ENCODE data around the gene ALS2. TPM values are rescaled to one million over a fixed set of nuclear protein-coding genes. Genes with fewer than 3 reads are reported as not detected.

The ALS2 gene
- total and polyA plus RNA-seq, 2 of the 8 experiments (the other 6 are each of a cell fraction or from before 2014, with no cell fraction given): 12.1 to 34.5 TPM

GRCh38 chr2:201795607-201796477 is 15.1 kb upstream of the ALS2 start:
- CTCF ChIA-PET (ENCODE audit: partially characterized antibody): interaction anchor here (0.5 to 2.0 kb wide), 31 partner anchors 9 to 1439 kb away, joined by 3 to 13 read pairs (median 3); partner anchors contain the start of gene CDK15
- Histone ChIP-seq H2AFZ (ENCODE audit: low read length) (no peak overlapping the region), H2BK120ac (replicated peaks; ENCODE audit: low read depth, low read length) (no peak overlapping the region)

More at GRCh38 chr2:201795607-201796477, 15.1 kb upstream of the ALS2 start:
- Histone ChIP-seq H4K20me1 (replicated peaks in 1 of 2; ENCODE audit: control insufficient read depth in 1 of 2, insufficient read depth in 2 of 2, low read length in 2 of 2) (no peaks in the 10 kb centered on the region), H3K4ac (replicated peaks; ENCODE audit: insufficient read length, low read depth, low read length) (no peak overlapping the region), H4K8ac (ENCODE audit: extremely low read depth, insufficient read depth, low read length) (no peak overlapping the region), H3K27ac (ENCODE audit: low read depth, low read length) (no peak overlapping the region), H4K91ac (replicated peaks; ENCODE audit: insufficient read length, low read length) (no peak overlapping the region), H3K79me2 (ENCODE audit: control insufficient read depth in 1 of 2, insufficient read depth in 2 of 2, low read length in 2 of 2) (no peaks in the 10 kb centered on the region), H3K4me1 (replicated peaks in 1 of 4; ENCODE audit: control insufficient read depth in 3 of 4, insufficient read depth in 4 of 4, low read length in 3 of 4) (no peaks in the 10 kb centered on the region), H3K23ac (ENCODE audit: insufficient read length) (no peak overlapping the region), H3K36me3 (ENCODE audit: control insufficient read depth in 2 of 4, insufficient read depth in 4 of 4, low read length in 3 of 4) (no peaks in the 10 kb centered on the region), H4K5ac (ENCODE audit: insufficient read length, low read depth, low read length) (no peak overlapping the region), H2BK20ac (ENCODE audit: low read length) (no peak overlapping the region), H3K14ac (ENCODE audit: insufficient read length) (no peak overlapping the region), H2BK12ac (ENCODE audit: low read depth, low read length) (no peak overlapping the region), H2BK15ac (ENCODE audit: low read length) (no peak overlapping the region), H3K9me3 (ENCODE audit: insufficient read depth in 2 of 2, low read depth in 1 of 2, low read length in 1 of 2) (no peaks in the 10 kb centered on the region), H2BK5ac (ENCODE audit: low read depth, low read length) (no peak overlapping the region), H3K27me3 (replicated peaks in 1 of 4; ENCODE audit: control insufficient read depth in 3 of 4, extremely low read depth in 1 of 4, insufficient read depth in 3 of 4, low read length in 3 of 4) (no peaks in the 10 kb centered on the region), H3K9ac (replicated peaks in 1 of 4; ENCODE audit: extremely low read depth in 1 of 4, low read depth in 3 of 4, low read length in 3 of 4) (no peak overlapping the region), H3K79me1 (ENCODE audit: low read depth, low read length) (no peaks in the 10 kb centered on the region), H3K18ac (ENCODE audit: extremely low read depth, low read length) (no peak overlapping the region), H3K4me2 (ENCODE audit: insufficient read depth in 1 of 2, low read depth in 2 of 2, low read length in 2 of 2) (no peak overlapping the region), H3K4me3 (ENCODE audit: extremely low read depth in 1 of 4, insufficient read depth in 2 of 4, low read depth in 3 of 4, low read length in 4 of 4) (no peak overlapping the region), H3K23me2 (ENCODE audit: low read depth, low read length) (no peaks in the 10 kb centered on the region), H2AK5ac (ENCODE audit: low read depth, low read length) (no peak overlapping the region), H3K56ac (replicated peaks; ENCODE audit: insufficient read length, low read depth, low read length) (no peak overlapping the region)
- TF ChIP-seq RAD21 (IDR thresholded peaks at IDR 0.05 in 1 of 2, conservative IDR thresholded peaks at IDR 0.05 in 1 of 2; ENCODE audit: low read depth in 2 of 2, low read length in 2 of 2) (peak; percentile 94 to 96), BACH1 (IDR thresholded peaks at IDR 0.05; ENCODE audit: low read length) (no peak), HDAC2 (IDR thresholded peaks at IDR 0.05; ENCODE audit: borderline replicate concordance in 1 of 2, low read depth in 2 of 2, low read length in 2 of 2) (no peak), FOSL1 (IDR thresholded peaks at IDR 0.05; ENCODE audit: insufficient read depth, low read depth, low read length) (no peak), KDM4A (IDR thresholded peaks at IDR 0.05; ENCODE audit: low read depth, low read length, severe bottlenecking) (no peak), CTCF (IDR thresholded peaks at IDR 0.05; ENCODE audit: control extremely low read depth in 1 of 3, insufficient read depth in 1 of 3, low read depth in 1 of 3, low read length in 3 of 3) (peak; percentile 58 to 86 (median 85))
- POLR2A ChIA-PET (ENCODE audit: partially characterized antibody): no interaction called here
- DNase-seq (ENCODE audit: low read depth in 1 of 2, low spot score in 2 of 2): no peak
- 32% methylated on average over 5 of the region's 5 CpGs; no CpG with 5 or more reads in 1 of the 2 experiments for WGBS, 2 experiments (ENCODE audit: extremely low coverage in 1 of 2, insufficient coverage in 1 of 2, insufficient read length in 1 of 2, insufficient replicate concordance in 2 of 2, low coverage in 1 of 2, low lambda C conversion rate in 2 of 2, missing lambda C conversion rate in 1 of 2)
- FAIRE-seq: peak; percentile 99

Data from H1 (cell line).